ENCODE measurements around the gene LRRN2.

DNA sequence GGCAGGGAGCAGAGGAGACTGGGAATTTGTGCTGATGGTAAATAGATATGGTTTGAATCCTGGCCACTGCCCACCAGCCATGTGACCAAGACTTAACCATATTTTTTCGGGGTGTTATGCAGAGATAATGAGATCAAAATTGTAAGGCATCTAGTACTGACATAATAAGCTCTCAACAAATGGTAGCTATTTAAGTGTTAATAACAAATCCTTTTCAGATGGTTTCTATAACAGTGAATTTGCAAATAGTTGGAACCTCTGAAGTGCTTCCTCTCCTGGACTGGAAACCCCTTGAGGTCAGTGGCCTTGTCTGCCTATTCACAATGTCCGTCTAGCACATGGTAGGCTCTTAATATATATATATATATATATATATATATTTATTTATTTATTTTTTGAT lies 104.7 kb downstream of the LRRN2 start:
- TF ChIP-seq CTCF (IDR thresholded peaks at IDR 0.05; ENCODE audit: extremely low read depth in 1 of 2, insufficient read depth in 1 of 2, low read depth in 1 of 2, low read length in 2 of 2) (no peak), POLR2A (IDR thresholded peaks at IDR 0.05; ENCODE audit: low read depth, low read length) (no peak)
